Thoracic aorta (tissue), 2 donors: ENCODE results near the gene ARHGEF19. TPM values are rescaled to one million over a fixed set of nuclear protein-coding genes. Genes with fewer than 3 reads are reported as not detected.
"Not testable (repeated sequence)": the region's sequence is repeated elsewhere in the genome, so short reads cannot be mapped to it uniquely, and the experiment has no call there.

Source experiments
- ATAC-seq: fragments of 150-250 bp; one replicate; pipeline ENCODE4 v1.8.0; 2017; ENCODE audit warnings: low read depth; ENCODE audit not compliant: insufficient number of reproducible peaks, low FRiP score
- DNase-seq: peaks from one replicate; pipeline ENCODE4 v3.0.0-alpha.2; 2020; ENCODE audit warnings: low spot score
- H3K27ac ChIP-seq, 2 donors: fragments of 200-600 bp; sonication (generic); 1 replicate in 1 of 2; 2 replicates in 1 of 2; pipeline ENCODE4 v1.5.1; 2016; ENCODE audit warnings: mild to moderate bottlenecking in 2 of 2, moderate library complexity in 2 of 2
- H3K27me3 ChIP-seq: fragments of 200-600 bp; sonication (generic); replicated peaks from 2 replicates; pipeline ENCODE4 v1.6.0; 2016; ENCODE audit warnings: mild to moderate bottlenecking; ENCODE audit not compliant: insufficient read depth
- H3K36me3 ChIP-seq: fragments of 200-600 bp; sonication (generic); one replicate; pipeline ENCODE4 v1.5.1; 2016
- H3K4me1 ChIP-seq, 2 donors: fragments of 200-600 bp; sonication (generic); 1 replicate in 1 of 2; 2 replicates in 1 of 2; pipeline versions ENCODE4 v1.5.1 to v1.6.0; 2016; ENCODE audit warnings: low read depth in 2 of 2, mild to moderate bottlenecking in 1 of 2; ENCODE audit not compliant: control insufficient read depth in 1 of 2
- H3K4me3 ChIP-seq: fragments of 200-600 bp; sonication (generic); 2 replicates; pipeline ENCODE4 v1.5.1; 2016; ENCODE audit warnings: mild to moderate bottlenecking
- H3K9me3 ChIP-seq: fragments of 200-600 bp; sonication (generic); 2 replicates; pipeline ENCODE4 v1.5.1; 2016
- CTCF ChIP-seq: fragments of 200-600 bp; sonication (generic); IDR thresholded peaks from one replicate; pipeline ENCODE4 v1.5.1; 2019; ENCODE audit warnings: antibody characterized with exemption
- total RNA-seq, 2 donors: library from RNA; depleted of rRNA; stranded (reverse); fragments of >200 nt; gene quantifications; one replicate each; pipeline versions ENCODE4 v1.1.0 to v1.2.3, GENCODE V29; 2016

Gene ARHGEF19
- total RNA-seq, 2 donors from 2014 or later, result 8.1 to 8.5 TPM

DNA sequence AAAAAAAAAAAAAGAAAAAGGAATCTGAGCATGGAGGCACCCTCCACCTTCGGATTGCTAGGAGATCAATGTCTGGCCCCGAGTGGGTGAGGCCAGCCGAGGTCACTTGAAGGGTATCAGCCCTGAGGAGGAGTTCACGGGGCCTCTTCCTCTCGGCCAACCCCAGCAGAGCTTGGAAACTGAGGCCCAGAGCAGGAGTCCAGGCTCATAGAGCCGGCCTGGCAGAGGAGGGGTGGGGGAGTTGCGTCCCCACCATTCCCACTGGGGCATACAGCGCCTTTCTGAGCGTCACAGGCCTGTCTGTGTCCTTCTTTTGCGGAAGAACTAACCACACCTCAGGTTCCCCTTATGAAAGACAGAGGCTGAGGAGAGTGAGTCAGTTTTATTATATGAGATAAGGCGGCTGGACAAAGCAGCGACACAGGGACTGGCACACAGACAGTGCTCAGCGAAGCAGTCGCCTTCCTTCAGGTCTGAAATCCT, 39.4 kb downstream of the ARHGEF19 start:
- TF ChIP-seq CTCF, result no peak
- Histone ChIP-seq H3K9me3 (no peaks in the 10 kb centered on the region), H3K4me3 (no peak overlapping the region), H3K4me1 (peaks cover 15 to 38% of the 10 kb centered on the region in 2 donors), H3K27me3 (no peaks in the 10 kb centered on the region), H3K36me3 (no peaks in the 10 kb centered on the region), H3K27ac (no peak overlapping the region)
- ATAC-seq (no peak), DNase-seq (no peak)

- H3K27ac ChIP-seq, result no peak overlapping the region
- ATAC-seq (no peak), DNase-seq (no peak)
- no peaks in the 10 kb centered on the region for H3K27me3 ChIP-seq
- peaks cover 15 to 38% of the 10 kb centered on the region in 2 donors for H3K4me1 ChIP-seq
- H3K36me3 ChIP-seq, result no peaks in the 10 kb centered on the region
- no peak overlapping the region for H3K4me3 ChIP-seq
- H3K9me3 ChIP-seq, result no peaks in the 10 kb centered on the region
- no peak for TF ChIP-seq CTCF
Observed at GRCh38 chr1:16172218-16172830, 40.1 kb downstream of the ARHGEF19 start.

DNA sequence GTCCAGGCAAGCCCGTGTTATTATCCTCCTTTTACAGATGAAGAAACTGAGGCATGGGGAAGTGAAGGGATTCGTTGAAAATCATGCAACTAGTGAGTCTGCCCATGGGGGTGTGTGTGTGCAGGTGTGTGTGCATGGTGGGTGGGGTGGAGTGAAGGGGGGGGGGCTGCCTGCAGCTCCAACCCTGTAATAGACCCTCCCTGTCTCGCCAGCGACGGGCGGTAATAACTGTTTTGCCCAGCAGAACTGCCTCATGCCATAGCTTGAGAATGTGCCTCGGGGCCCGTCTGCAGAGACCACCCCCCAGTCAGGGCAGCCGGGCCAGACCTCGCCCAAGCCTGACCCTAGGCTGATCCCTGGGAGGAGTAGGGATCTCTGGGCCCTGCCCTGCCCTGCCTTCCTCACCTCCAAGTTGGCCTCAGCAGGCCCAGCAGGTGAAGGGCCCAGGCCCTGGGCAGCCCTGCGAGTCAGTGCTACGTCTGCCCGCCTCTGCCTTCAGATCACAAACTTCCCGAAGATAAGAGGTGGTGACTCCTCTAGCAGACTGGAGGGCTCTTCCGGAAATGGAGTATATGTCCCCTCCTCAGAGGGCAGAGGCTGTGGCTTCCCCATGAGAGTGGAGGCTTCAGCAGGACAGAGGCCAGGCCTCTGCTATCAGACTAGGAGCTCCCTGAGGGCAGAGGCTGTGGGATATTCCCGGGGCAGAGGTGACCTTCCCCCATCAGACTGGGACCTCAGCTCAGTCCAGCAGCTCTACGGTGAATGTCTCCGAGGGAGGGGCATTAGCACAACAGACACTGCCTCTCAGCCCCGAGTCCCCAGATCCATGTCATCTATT, 40.9 kb downstream of the ARHGEF19 start:
- Histone ChIP-seq H3K4me3 (no peak overlapping the region), H3K36me3 (no peaks in the 10 kb centered on the region), H3K4me1 (peaks cover 11 to 30% of the 10 kb centered on the region in 2 donors), H3K27me3 (no peaks in the 10 kb centered on the region), H3K9me3 (no peaks in the 10 kb centered on the region), H3K27ac (no peak overlapping the region)
- DNase-seq (no peak), ATAC-seq (no peak)
- TF ChIP-seq CTCF, result no peak

DNA sequence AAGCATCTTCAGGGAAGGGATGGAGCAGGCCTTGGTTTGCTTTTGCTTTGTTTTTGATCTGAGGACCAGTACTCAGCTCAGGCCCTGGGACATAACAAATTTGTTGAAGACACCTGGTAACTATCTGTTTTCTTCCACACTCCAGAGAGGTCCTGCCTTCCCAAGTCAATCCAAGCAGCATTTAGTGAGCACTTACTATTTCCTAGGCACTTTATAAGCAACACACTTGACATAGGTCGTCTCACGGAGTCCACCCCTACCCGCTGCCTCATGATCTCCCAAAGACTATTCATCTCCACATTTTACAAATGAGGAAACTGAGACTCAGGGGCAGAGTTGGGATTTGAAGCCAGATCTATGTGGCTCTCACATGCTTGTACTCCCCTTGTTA, 42.2 kb downstream of the ARHGEF19 start:
- Histone ChIP-seq H3K36me3 (no peaks in the 10 kb centered on the region), H3K27ac (no peak overlapping the region), H3K4me3 (no peak overlapping the region), H3K9me3 (no peaks in the 10 kb centered on the region), H3K27me3 (no peaks in the 10 kb centered on the region), H3K4me1 (peaks cover 0 to 19% of the 10 kb centered on the region in 2 donors)
- TF ChIP-seq CTCF, result no peak
- DNase-seq (no peak), ATAC-seq (no peak)

GRCh38 chr1:16168622-16169360, 43.7 kb downstream of the ARHGEF19 start:
- Histone ChIP-seq H3K27ac (no peak overlapping the region), H3K36me3 (no peaks in the 10 kb centered on the region), H3K9me3 (no peaks in the 10 kb centered on the region), H3K4me1 (peaks cover 0 to 5% of the 10 kb centered on the region in 2 donors), H3K4me3 (no peak overlapping the region), H3K27me3 (no peaks in the 10 kb centered on the region)
- ATAC-seq (no peak), DNase-seq (no peak)
- TF ChIP-seq CTCF, result no peak

- DNase-seq, result not testable (repeated sequence)
Observed at GRCh38 chr1:16168144-16168495, 44.3 kb downstream of the ARHGEF19 start.

More at GRCh38 chr1:16168144-16168495, 44.3 kb downstream of the ARHGEF19 start:
- not testable (repeated sequence) for H3K4me1 ChIP-seq, H3K9me3 ChIP-seq, H3K27me3 ChIP-seq, ATAC-seq, H3K36me3 ChIP-seq, H3K27ac ChIP-seq
- H3K4me3 ChIP-seq, result peak overlapping the region; percentile 77
